Loucy (cell line): ENCODE measurements around the gene KRT34.

Source experiments
- H2AFZ ChIP-seq: fragments of 200-600 bp; sonication (generic); 2 replicates; pipeline ENCODE4 v1.6.0; 2016; ENCODE audit warnings: antibody characterized with exemption, mild to moderate bottlenecking, low read length, moderate library complexity
- H3F3A ChIP-seq: fragments of 200-600 bp; 2 replicates; pipeline ENCODE4 v1.6.0; 2016; ENCODE audit warnings: antibody characterized with exemption, low read depth, mild to moderate bottlenecking
- H3K27me3 ChIP-seq: fragments of 200-600 bp; sonication (generic); 2 replicates; pipeline ENCODE4 v1.6.1; 2014; ENCODE audit warnings: low read length, mild to moderate bottlenecking; ENCODE audit not compliant: insufficient read depth, poor library complexity, severe bottlenecking
- H3K36me3 ChIP-seq: fragments of 200-600 bp; sonication (generic); 2 replicates; pipeline ENCODE4 v1.6.1; 2016; ENCODE audit warnings: low read length; ENCODE audit not compliant: insufficient read depth
- H3K4me1 ChIP-seq: fragments of 200-600 bp; sonication (generic); 2 replicates; pipeline ENCODE4 v1.5.1; 2014; ENCODE audit warnings: low read length, mild to moderate bottlenecking; ENCODE audit not compliant: insufficient read depth, poor library complexity, severe bottlenecking
- H3K4me2 ChIP-seq: fragments of 200-600 bp; sonication (generic); 2 replicates; pipeline ENCODE4 v1.6.0; 2014; ENCODE audit warnings: antibody characterized with exemption, low read length, low read depth, mild to moderate bottlenecking; ENCODE audit not compliant: poor library complexity, severe bottlenecking
- H3K4me3 ChIP-seq: fragments of 200-600 bp; sonication (generic); 2 replicates; pipeline ENCODE4 v1.5.1; 2014; ENCODE audit warnings: low read length, mild to moderate bottlenecking, mixed read lengths; ENCODE audit not compliant: poor library complexity, severe bottlenecking
- H3K79me2 ChIP-seq: fragments of 200-600 bp; sonication (generic); 2 replicates; pipeline ENCODE4 v1.6.1; 2014; ENCODE audit warnings: low read length; ENCODE audit not compliant: insufficient read depth
- H3K9ac ChIP-seq: fragments of 200-600 bp; sonication (generic); 2 replicates; pipeline ENCODE4 v1.6.0; 2014; ENCODE audit warnings: mild to moderate bottlenecking, low read depth, low read length, moderate library complexity; ENCODE audit not compliant: poor library complexity, severe bottlenecking
- H3K9me2 ChIP-seq: fragments of 200-600 bp; sonication (generic); replicated peaks from 2 replicates; pipeline ENCODE4 v1.6.1; 2016; ENCODE audit warnings: low read depth, low read length, mixed read lengths
- H3K9me3 ChIP-seq: fragments of 200-600 bp; sonication (generic); 2 replicates; pipeline ENCODE4 v1.6.1; 2014; ENCODE audit warnings: mild to moderate bottlenecking, antibody characterized with exemption, low read length, low read depth; ENCODE audit not compliant: insufficient read depth
- H4K20me1 ChIP-seq: fragments of 200-600 bp; sonication (generic); 2 replicates; pipeline ENCODE4 v1.6.0; 2014; ENCODE audit warnings: antibody characterized with exemption, low read length, mild to moderate bottlenecking; ENCODE audit not compliant: insufficient read depth, poor library complexity, severe bottlenecking
- CTCF ChIP-seq: fragments of 200-600 bp; sonication (generic); conservative IDR thresholded peaks from 2 replicates; pipeline ENCODE4 v1.5.1; 2014; ENCODE audit warnings: mild to moderate bottlenecking, antibody characterized with exemption, low read length
- EZH2phosphoT487 ChIP-seq: fragments of 200-600 bp; IDR thresholded peaks from 2 replicates; pipeline ENCODE4 v1.6.1; 2018; ENCODE audit warnings: antibody characterized with exemption, mild to moderate bottlenecking, moderate library complexity, borderline replicate concordance

KRT34 gene

GRCh38 chr17:41369713-41370112 is 12.4 kb downstream of the KRT34 start, which contains the start of gene KRT33B:
Gene KRT33B (minus strand): TSS chr17:41369813. CDS start chr17:41369750, 63 bp downstream.
- TF ChIP-seq CTCF (no peak), EZH2phosphoT487 (no peak)
- no peaks in the 10 kb centered on the region for H3K4me1 ChIP-seq

GRCh38 chr17:41369023-41369422 is 13.1 kb downstream of the KRT34 start:
- Histone ChIP-seq H3K9me2 (no peaks in the 10 kb centered on the region), H3K4me3 (no peak overlapping the region), H4K20me1 (no peaks in the 10 kb centered on the region), H3K36me3 (no peaks in the 10 kb centered on the region), H3K4me2 (no peak overlapping the region), H3K9me3 (no peaks in the 10 kb centered on the region), H3F3A (no peaks in the 10 kb centered on the region), H2AFZ (no peak overlapping the region), H3K4me1 (no peaks in the 10 kb centered on the region), H3K9ac (no peak overlapping the region), H3K27me3 (no peaks in the 10 kb centered on the region), H3K79me2 (no peaks in the 10 kb centered on the region)
- no peak for TF ChIP-seq EZH2phosphoT487

More at GRCh38 chr17:41369713-41370112, 12.4 kb downstream of the KRT34 start, which contains the start of gene KRT33B:
- H3K27me3 ChIP-seq: no peaks in the 10 kb centered on the region
- H3K9me3 ChIP-seq: no peaks in the 10 kb centered on the region
- H3K4me3 ChIP-seq: no peak within 1 kb of the TSS
- no peak within 1 kb of the TSS for H3K9ac ChIP-seq
- H3K36me3 ChIP-seq: no peaks in the 10 kb centered on the region
- H3F3A ChIP-seq: no peaks in the 10 kb centered on the region
- no peaks in the 10 kb centered on the region for H3K9me2 ChIP-seq
- no peak within 1 kb of the TSS for H3K4me2 ChIP-seq
- H4K20me1 ChIP-seq: no peaks in the 10 kb centered on the region
- no peak within 1 kb of the TSS for H2AFZ ChIP-seq
- no peaks in the 10 kb centered on the region for H3K79me2 ChIP-seq

GRCh38 chr17:41367426-41368075 is 14.6 kb downstream of the KRT34 start:
- no peaks in the 10 kb centered on the region for H3K27me3 ChIP-seq
- H3K9ac ChIP-seq: no peak overlapping the region
- no peaks in the 10 kb centered on the region for H3F3A ChIP-seq
- H3K9me2 ChIP-seq: no peaks in the 10 kb centered on the region
- H3K79me2 ChIP-seq: no peaks in the 10 kb centered on the region
- no peaks in the 10 kb centered on the region for H3K4me1 ChIP-seq
- H3K9me3 ChIP-seq: no peaks in the 10 kb centered on the region
- no peaks in the 10 kb centered on the region for H4K20me1 ChIP-seq
- TF ChIP-seq CTCF (no peak), EZH2phosphoT487 (no peak)
- no peak overlapping the region for H3K4me3 ChIP-seq
- H2AFZ ChIP-seq: no peak overlapping the region
- H3K4me2 ChIP-seq: no peak overlapping the region
- H3K36me3 ChIP-seq: no peaks in the 10 kb centered on the region

GRCh38 chr17:41366070-41366469 is 16.0 kb downstream of the KRT34 start:
- Histone ChIP-seq H3K4me3 (no peak overlapping the region), H2AFZ (no peak overlapping the region), H3K4me1 (no peaks in the 10 kb centered on the region), H3K9ac (no peak overlapping the region), H3K9me2 (no peaks in the 10 kb centered on the region), H4K20me1 (no peaks in the 10 kb centered on the region), H3F3A (no peaks in the 10 kb centered on the region), H3K4me2 (no peak overlapping the region), H3K9me3 (no peaks in the 10 kb centered on the region), H3K36me3 (no peaks in the 10 kb centered on the region), H3K79me2 (no peaks in the 10 kb centered on the region), H3K27me3 (no peaks in the 10 kb centered on the region)
- TF ChIP-seq CTCF: no peak
- TF ChIP-seq EZH2phosphoT487: no peak
